D341Med (cell line): ENCODE data around the gene AOAH.
"Not testable (repeated sequence)": the region's sequence is repeated elsewhere in the genome, so short reads cannot be mapped to it uniquely, and the experiment has no call there.

Experiments used
- DNase-seq: peaks from one replicate; pipeline ENCODE4 v3.0.0; 2012; ENCODE audit warnings: low spot score

AOAH gene

GRCh38 chr7:36657036-36657660 lies 67.1 kb downstream of the AOAH start:
- no peak for DNase-seq

GRCh38 chr7:36654436-36654835 lies 69.9 kb downstream of the AOAH start:
- DNase-seq, result no peak

DNA sequence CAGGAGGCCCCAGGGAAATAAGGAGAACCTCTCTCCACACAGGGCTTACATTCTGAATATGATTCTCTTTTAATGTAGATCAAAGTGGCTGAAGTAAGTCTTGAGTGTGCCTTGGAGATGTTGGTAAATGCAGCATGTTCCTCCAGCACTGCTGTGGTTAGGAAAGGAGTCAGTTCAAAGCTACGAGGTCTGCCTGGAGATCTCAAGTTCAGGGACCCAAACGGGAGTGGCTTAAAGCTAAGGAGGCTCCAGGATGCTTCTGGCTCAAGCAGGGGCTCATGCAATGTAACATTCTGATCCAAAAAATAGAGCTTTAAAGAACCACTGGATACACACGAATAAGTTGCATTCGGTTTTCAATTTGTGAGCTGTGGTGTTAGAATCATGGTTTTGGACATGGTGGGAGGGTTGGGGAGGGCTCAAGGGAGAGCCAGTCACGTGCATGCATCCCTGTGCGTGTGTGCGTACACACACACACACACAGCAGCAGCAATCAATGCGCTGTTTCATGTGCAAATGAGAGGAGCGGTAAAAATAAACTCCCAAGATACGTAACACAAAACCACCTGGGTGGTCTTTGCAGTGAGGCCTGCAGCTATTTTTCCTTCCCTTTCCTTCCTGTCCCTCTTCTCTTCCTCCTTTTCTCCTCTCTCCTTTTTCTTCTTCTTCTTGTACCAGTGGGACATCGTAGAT lies 70.5 kb downstream of the AOAH start:
- DNase-seq, result no peak

DNA sequence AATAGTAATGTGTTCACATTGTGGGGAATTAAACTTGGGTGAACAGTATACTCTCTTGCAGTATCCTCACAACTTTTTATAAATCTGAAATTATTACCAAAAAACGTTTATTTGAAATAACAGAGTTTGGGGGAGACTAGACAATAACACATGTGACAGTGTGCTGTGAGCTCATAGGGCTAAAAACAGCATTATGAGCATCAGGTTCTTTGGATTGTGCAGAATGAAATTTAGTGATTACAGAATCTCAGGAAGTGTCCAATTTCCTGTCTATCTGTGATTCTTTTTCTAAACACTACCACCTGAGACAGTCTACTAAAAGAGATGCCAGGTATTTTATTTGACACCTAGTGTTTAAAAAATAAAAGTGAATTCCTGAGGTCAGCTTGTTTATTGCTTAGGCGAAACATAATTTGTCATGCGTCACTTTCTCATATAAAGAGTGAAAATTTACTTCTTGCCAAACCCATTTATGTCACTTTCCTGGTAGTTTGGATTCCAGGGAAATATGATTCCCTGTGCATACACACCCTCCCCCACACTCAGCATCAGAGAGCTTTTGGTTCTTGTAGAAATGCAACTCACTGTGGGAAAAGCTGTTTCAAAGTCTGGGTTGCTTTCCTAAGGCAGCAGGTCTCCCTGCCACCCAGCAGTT lies 71.2 kb downstream of the AOAH start:
- DNase-seq, result no peak

GRCh38 chr7:36652431-36652830 lies 71.9 kb downstream of the AOAH start:
- no peak for DNase-seq

DNA sequence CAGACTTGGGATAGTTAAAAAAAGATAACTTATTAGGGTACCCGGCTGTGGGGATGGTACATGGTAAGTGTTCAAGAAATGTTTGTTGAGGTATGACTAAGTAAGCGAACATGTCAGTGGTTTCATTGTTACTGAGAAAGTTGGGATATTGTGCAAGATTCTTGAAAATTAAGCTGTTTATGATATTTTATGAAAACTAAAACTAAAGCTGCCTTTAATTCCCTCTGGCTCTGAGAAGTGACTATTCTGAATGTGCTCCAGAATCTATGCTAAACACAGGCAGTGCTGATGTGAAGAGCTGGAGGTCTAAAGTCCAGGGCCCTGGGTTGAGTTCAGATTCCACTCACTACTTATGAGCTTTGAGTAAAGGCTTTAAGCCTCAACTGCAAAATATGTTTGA lies 72.9 kb downstream of the AOAH start:
- DNase-seq, result no peak

- DNase-seq, result no peak
These were observed 73.5 kb downstream of the AOAH start for GRCh38 chr7:36650766-36651312.

DNA sequence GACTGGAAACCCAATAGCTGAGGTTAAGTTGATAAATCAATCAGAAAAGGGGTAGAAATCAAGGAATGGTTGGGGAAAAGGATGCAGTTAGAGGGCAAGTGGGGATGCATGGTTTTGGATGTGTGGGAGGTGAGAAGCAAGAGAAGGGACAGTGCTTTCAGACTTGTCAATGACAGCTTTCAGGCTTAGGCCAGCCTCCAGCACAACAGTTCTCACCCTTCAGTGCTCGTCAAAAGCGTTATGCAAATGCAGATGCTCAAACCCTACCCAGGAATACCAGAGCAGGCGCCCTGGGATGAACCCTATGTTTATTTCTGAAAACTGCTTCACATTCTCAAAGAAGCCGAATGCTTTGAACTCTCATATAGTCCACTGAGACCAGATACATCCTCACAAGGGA lies 74.0 kb downstream of the AOAH start:
- no peak for DNase-seq

DNA sequence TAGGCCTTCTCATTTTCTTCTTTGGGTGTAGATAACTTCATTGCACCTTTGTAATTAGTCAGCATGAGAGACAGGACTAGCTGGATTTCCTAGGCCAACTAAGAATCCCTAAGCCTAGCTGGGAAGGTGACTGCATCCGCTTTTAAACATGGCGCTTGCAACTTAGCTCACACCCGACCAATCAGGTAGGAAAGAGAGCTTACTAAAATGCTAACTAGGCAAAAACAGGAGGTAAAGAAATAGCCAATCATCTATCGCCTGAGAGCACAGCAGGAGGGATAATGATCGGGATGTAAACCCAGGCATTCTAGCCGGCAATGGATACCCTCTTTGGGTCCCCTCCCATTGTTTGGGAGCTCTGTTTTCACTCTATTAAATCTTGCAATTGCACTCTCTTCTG lies 75.0 kb downstream of the AOAH start:
- DNase-seq, result not testable (repeated sequence)

GRCh38 chr7:36648441-36648840 lies 75.9 kb downstream of the AOAH start:
- DNase-seq, result no peak

DNA sequence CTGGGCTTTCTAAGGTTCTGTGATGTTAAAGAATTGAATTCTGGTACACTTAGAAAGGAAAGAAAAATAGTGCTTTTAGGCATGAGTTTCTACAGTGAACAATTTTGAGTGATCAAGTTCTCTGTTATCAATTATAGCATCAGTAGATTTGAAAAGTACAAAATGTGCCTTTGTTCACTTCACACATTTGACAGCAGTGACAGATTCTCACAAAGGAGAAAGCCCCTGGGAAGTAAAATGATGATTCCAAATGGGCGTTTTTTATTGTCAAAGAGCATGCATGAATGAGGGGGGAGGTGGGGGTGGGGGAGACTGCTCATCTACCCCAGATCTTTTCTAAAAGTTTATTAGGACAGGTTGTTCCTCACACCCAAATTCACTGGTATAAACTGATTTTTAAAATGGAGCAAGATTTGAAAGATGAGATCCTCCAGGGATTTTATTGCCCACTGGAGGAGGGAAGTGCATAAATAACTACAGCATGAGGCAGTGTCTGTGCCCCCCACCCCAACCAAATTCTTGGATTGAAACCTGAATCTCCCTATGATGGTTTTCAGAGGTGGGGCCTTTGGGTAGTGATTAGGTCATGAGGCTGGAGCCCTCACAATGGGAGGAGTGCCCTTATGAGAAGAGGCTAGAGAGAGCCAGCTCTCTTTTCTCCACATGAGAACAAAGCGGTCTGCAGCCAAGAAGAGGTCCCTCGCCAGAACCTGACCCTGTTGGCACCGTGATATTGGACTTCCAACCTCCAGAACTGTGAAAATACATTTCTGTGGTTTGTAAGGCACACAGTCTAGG lies 79.5 kb downstream of the AOAH start:
- DNase-seq, result no peak

DNA sequence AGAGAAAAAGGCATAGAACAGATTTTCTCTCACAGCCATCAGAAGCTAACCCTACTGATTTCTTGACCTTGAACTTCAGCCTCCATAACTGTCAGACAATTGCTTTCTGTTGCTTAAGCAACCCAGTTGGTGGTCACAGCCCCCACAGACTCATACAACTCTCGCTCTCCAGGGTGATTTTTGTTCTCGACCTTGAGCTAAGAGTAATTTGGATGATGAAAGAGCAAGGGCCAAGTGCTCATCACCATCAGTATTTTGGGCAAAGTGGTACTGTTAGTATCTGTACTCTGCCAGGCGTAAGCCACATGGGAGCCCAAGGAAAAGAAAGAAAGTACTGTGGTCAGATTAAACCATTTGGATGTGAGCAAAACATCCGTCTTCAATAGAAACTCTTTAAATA lies 81.9 kb downstream of the AOAH start:
- DNase-seq, result no peak

DNA sequence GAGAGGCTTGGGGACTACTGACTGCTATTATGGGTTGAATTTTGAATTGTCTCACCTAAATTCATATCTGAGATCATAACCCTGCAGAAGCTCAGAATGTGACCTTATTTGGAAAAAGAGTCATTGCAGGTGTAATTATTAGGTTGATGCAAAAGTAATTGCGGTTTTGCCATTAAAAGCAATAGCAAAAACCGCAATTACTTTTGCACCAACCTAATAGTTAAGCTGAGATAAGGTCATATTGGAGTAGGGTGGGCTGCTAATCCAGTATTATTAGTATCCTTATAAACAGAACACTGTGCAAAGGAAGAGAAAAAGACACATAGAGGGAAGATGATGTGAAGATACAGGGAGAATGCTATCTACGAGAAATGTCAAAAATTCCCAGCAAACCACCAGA lies 82.3 kb downstream of the AOAH start:
- DNase-seq, result no peak

DNA sequence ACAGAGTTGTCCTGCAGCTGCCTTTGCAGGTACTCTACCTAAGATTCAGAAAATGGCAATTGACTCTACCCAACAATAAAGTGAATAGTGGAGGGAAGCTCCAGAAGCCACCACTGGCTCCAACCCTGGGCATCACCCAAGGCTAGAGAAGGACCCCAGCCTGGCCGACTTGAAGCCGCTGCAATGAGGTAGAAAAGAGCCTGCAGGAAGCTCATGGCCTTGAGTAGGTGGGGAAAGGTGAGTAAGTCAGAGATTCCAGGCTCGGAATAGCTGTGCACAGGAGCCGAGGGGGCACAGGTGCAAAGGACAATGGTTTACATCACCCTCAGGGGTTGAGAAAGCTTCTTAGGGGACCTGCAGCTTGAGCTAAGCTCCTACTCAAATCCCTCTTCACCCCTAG lies 83.6 kb downstream of the AOAH start:
- DNase-seq, result no peak

DNA sequence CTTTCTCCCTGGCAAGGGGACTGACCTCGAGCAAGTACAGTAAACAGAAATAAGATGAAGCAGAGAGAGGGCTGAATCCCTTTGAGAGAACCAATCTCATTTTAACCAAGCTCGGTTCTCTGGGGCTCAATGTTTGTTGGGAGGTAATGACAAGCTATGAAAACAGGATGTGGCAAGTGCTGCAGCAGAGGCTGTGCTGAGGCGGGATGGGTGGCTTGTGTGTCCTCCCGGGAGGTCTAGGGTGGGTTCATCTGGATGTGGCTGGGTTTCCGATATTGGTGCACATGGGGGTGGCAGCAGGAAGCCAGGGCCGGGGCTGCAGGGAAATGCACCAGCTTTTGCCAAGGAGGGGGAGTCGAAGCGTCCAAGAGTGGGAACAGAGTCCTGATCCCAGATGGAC lies 84.5 kb downstream of the AOAH start:
- no peak for DNase-seq

- no peak for DNase-seq
These were observed 85.6 kb downstream of the AOAH start for GRCh38 chr7:36638586-36639263.

- no peak for DNase-seq
These were observed 86.2 kb downstream of the AOAH start for GRCh38 chr7:36638140-36638539.

DNA sequence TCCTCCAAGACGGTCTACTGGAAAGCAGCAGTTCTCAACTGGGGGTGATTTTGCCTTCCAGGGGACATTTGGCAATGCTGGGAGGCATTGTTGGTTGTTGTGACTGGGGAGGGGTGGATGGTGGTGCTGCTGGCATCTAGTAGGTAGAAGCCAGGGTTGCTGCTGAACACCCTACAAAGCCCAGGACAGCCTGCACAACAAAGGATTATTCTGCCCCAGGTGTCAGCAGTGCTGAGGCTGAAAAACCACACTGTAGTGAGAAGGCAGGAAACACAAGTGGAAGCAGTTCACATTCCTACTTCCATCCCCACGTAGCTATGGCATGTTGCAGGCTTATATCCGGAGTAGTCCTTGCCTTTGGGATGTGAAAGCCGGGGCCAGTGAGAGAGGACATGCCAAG lies 86.9 kb downstream of the AOAH start:
- DNase-seq, result no peak

DNA sequence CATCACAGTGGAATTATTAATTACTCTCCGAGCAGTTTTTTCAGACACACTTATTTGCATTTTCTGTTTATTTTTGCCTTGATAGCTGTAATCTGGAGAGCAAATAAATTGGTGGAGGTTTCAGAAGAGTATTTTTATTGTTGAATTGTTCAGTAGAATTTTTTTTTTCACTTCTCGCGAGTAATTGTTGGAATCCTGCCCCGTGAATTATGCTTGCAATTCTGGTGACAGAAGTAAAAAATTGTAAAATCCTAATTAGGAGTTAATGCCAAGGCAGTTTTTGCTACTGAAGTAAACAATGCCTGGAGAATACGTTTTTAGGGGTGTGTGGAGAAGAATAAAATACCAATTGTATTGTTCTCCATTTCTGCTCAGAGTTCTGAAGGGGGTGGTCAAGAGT lies 88.2 kb downstream of the AOAH start:
- no peak for DNase-seq

GRCh38 chr7:36635091-36635490 lies 89.2 kb downstream of the AOAH start:
- no peak for DNase-seq

- no peak for DNase-seq
These were observed 90.9 kb downstream of the AOAH start for GRCh38 chr7:36633377-36633776.

- DNase-seq, result no peak
These were observed 94.1 kb downstream of the AOAH start for GRCh38 chr7:36630112-36630650.
